Lower leg skin (tissue), 3 donors: Measurements from ENCODE around the gene STX18.

Experiments
- CTCF ChIP-seq, 3 donors: fragments of 450-650 bp; IDR thresholded peaks; one replicate each; pipeline ENCODE4 v1.5.1; 2016; ENCODE audit warnings: antibody characterized with exemption in 3 of 3, mild to moderate bottlenecking in 3 of 3, moderate library complexity in 2 of 3
- POLR2A ChIP-seq, 2 donors: fragments of 450-650 bp; IDR thresholded peaks; one replicate each; pipeline ENCODE4 v1.6.1; 2016 to 2017; ENCODE audit warnings: antibody characterized with exemption in 2 of 2, mild to moderate bottlenecking in 1 of 2, moderate library complexity in 1 of 2

GRCh38 chr4:4413373-4413725 is 128.5 kb downstream of the STX18 start:
- TF ChIP-seq CTCF (IDR thresholded peaks at IDR 0.05) (no peak), POLR2A (IDR thresholded peaks at IDR 0.05) (no peak)
